IMR-90 (cell line): ENCODE measurements around the gene MEGF11.

Experiments used
- BHLHE40 ChIP-seq: fragments of 150-350 bp; IDR thresholded peaks from 2 replicates; pipeline ENCODE4 v1.6.1; 2016; ENCODE audit warnings: mild to moderate bottlenecking, low read depth, low read length
- CEBPB ChIP-seq: IDR thresholded peaks from 2 replicates; pipeline ENCODE4 v1.6.1; 2012; ENCODE audit warnings: low read depth, low read length, improper control_type of control experiment
- ELK1 ChIP-seq: fragments of 150-350 bp; IDR thresholded peaks from 2 replicates; pipeline ENCODE4 v1.6.1; 2016; ENCODE audit warnings: low read depth, mild to moderate bottlenecking, low read length, moderate library complexity, borderline replicate concordance
- MAZ ChIP-seq: IDR thresholded peaks from 2 replicates; pipeline ENCODE4 v1.6.1; 2012; ENCODE audit warnings: low read depth, mild to moderate bottlenecking, low read length, improper control_type of control experiment, moderate library complexity, borderline replicate concordance
- MXI1 ChIP-seq: IDR thresholded peaks from 2 replicates; pipeline ENCODE4 v1.6.1; 2012; ENCODE audit warnings: low read depth, mild to moderate bottlenecking, low read length, moderate library complexity, borderline replicate concordance
- NFE2L2 ChIP-seq: fragments of 150-350 bp; IDR thresholded peaks from 2 replicates; pipeline ENCODE4 v1.6.1; 2016; ENCODE audit warnings: low read depth, mild to moderate bottlenecking, low read length
- POLR2A ChIP-seq: IDR thresholded peaks from 2 replicates; pipeline ENCODE4 v1.6.1; 2012; ENCODE audit warnings: mild to moderate bottlenecking, low read depth, low read length
- RCOR1 ChIP-seq: IDR thresholded peaks from 2 replicates; pipeline ENCODE4 v1.6.1; 2012; ENCODE audit warnings: mild to moderate bottlenecking, low read length, improper control_type of control experiment; ENCODE audit not compliant: insufficient replicate concordance
- RFX5 ChIP-seq: IDR thresholded peaks from 2 replicates; pipeline ENCODE4 v1.8.0; 2012; ENCODE audit warnings: low read depth, mild to moderate bottlenecking, low read length, moderate library complexity
- SMC3 ChIP-seq: fragments of 150-350 bp; IDR thresholded peaks from 2 replicates; pipeline ENCODE4 v1.6.1; 2016; ENCODE audit warnings: low read depth, mild to moderate bottlenecking, antibody characterized with exemption, low read length, moderate library complexity
- USF2 ChIP-seq: fragments of 150-350 bp; IDR thresholded peaks from 2 replicates; pipeline ENCODE4 v1.6.1; 2017; ENCODE audit warnings: mild to moderate bottlenecking, antibody characterized with exemption, low read length, low read depth
- TF ChIP-seq, protein P1 (sequence below): conservative IDR thresholded peaks from 2 replicates; pipeline ENCODE4 v1.5.1; 2012; ENCODE audit warnings: mild to moderate bottlenecking, low read depth, low read length, improper control_type of control experiment

- TF ChIP-seq, protein P1, sequence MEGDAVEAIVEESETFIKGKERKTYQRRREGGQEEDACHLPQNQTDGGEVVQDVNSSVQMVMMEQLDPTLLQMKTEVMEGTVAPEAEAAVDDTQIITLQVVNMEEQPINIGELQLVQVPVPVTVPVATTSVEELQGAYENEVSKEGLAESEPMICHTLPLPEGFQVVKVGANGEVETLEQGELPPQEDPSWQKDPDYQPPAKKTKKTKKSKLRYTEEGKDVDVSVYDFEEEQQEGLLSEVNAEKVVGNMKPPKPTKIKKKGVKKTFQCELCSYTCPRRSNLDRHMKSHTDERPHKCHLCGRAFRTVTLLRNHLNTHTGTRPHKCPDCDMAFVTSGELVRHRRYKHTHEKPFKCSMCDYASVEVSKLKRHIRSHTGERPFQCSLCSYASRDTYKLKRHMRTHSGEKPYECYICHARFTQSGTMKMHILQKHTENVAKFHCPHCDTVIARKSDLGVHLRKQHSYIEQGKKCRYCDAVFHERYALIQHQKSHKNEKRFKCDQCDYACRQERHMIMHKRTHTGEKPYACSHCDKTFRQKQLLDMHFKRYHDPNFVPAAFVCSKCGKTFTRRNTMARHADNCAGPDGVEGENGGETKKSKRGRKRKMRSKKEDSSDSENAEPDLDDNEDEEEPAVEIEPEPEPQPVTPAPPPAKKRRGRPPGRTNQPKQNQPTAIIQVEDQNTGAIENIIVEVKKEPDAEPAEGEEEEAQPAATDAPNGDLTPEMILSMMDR: no peak
- TF ChIP-seq POLR2A (no peak), RCOR1 (no peak), BHLHE40 (no peak), RFX5 (no peak), USF2 (no peak), MXI1 (no peak), ELK1 (no peak), MAZ (no peak), CEBPB (no peak), SMC3 (no peak), NFE2L2 (no peak)
Measured at GRCh38 chr15:66101715-66102395, 151.7 kb downstream of the MEGF11 start.
